Neural progenitor cell (in vitro differentiated cells): ENCODE measurements around the gene CALCR.

Experiments
- CTCF ChIP-seq: fragments of 200-600 bp; sonication (generic); IDR thresholded peaks from 2 replicates; pipeline ENCODE4 v1.5.1; 2017; ENCODE audit warnings: antibody characterized with exemption, mild to moderate bottlenecking
- EZH2 ChIP-seq: fragments of 200-600 bp; sonication (generic); IDR thresholded peaks from 2 replicates; pipeline ENCODE4 v1.6.1; 2017; ENCODE audit warnings: antibody characterized with exemption, mild to moderate bottlenecking, moderate library complexity
- EZH2phosphoT487 ChIP-seq: fragments of 200-600 bp; sonication (generic); IDR thresholded peaks from 2 replicates; pipeline ENCODE4 v1.6.1; 2017; ENCODE audit warnings: antibody characterized with exemption

GRCh38 chr7:93409324-93409723 lies 165.2 kb downstream of the CALCR start:
- TF ChIP-seq CTCF (no peak), EZH2 (no peak), EZH2phosphoT487 (no peak)
